Choroid plexus epithelial cell (primary cell): ENCODE data around the gene TMEM53.

Source experiments
- DNase-seq: peaks from one replicate; pipeline ENCODE4 v3.0.0-alpha.2; 2010; ENCODE audit warnings: low read depth
- H3K4me3 ChIP-seq: 2 replicates; pipeline ENCODE4 v1.5.1; 2011; ENCODE audit warnings: low read depth, mild to moderate bottlenecking, control low read depth, low read length, moderate library complexity
- CTCF ChIP-seq: conservative IDR thresholded peaks from 2 replicates; pipeline ENCODE4 v1.5.1; 2011; ENCODE audit warnings: low read depth, mild to moderate bottlenecking, control low read depth, inconsistent platforms, low read length, moderate library complexity

TMEM53 gene

GRCh38 chr1:44649788-44650158 is 24.5 kb downstream of the TMEM53 start:
- TF ChIP-seq CTCF: no peak
- no peak overlapping the region for H3K4me3 ChIP-seq
- DNase-seq: no peak

GRCh38 chr1:44648529-44649250 is 25.6 kb downstream of the TMEM53 start:
- no peak for TF ChIP-seq CTCF
- DNase-seq: no peak
- no peak overlapping the region for H3K4me3 ChIP-seq

- no peak for DNase-seq
- no peak for TF ChIP-seq CTCF
Measured at GRCh38 chr1:44647896-44648295, 26.4 kb downstream of the TMEM53 start.

GRCh38 chr1:44646261-44647110 is 27.8 kb downstream of the TMEM53 start:
- DNase-seq: no peak
- TF ChIP-seq CTCF: no peak
- H3K4me3 ChIP-seq: no peak overlapping the region

More at GRCh38 chr1:44647896-44648295, 26.4 kb downstream of the TMEM53 start:
- H3K4me3 ChIP-seq: no peak overlapping the region

GRCh38 chr1:44645476-44646244 is 28.6 kb downstream of the TMEM53 start:
- DNase-seq: no peak
- no peak for TF ChIP-seq CTCF
- H3K4me3 ChIP-seq: no peak overlapping the region

- DNase-seq: no peak
- H3K4me3 ChIP-seq: no peak overlapping the region
- TF ChIP-seq CTCF: no peak
Measured at GRCh38 chr1:44644806-44645205, 29.5 kb downstream of the TMEM53 start.
